GM12878 (cell line): ENCODE measurements around the gene XPNPEP3.

ENCODE experiments used
- BCLAF1 ChIP-seq: fragments of 450-650 bp; IDR thresholded peaks from 2 replicates; pipeline ENCODE4 v1.6.1; 2017; ENCODE audit warnings: antibody characterized with exemption, mild to moderate bottlenecking, moderate library complexity
- BHLHE40 ChIP-seq, 2 experiments: fragments of 450-650 bp in 1 of 2; IDR thresholded peaks; 2 replicates each; pipeline ENCODE4 v1.6.1; 2011 to 2017; ENCODE audit warnings: low read depth in 2 of 2, borderline replicate concordance in 1 of 2, improper control_type of control experiment in 1 of 2, low read length in 1 of 2, mild to moderate bottlenecking in 1 of 2
- CREB1 ChIP-seq: IDR thresholded peaks from 2 replicates; pipeline ENCODE4 v1.6.1; 2012; ENCODE audit warnings: low read depth, mild to moderate bottlenecking, inconsistent platforms
- EP300 ChIP-seq, 2 experiments: fragments of 150-350 bp in 1 of 2; IDR thresholded peaks; 2 replicates each; pipeline ENCODE4 v1.6.1; 2011 to 2012; ENCODE audit warnings: low read depth in 2 of 2, low read length in 2 of 2, borderline replicate concordance in 1 of 2, improper control_type of control experiment in 1 of 2, inconsistent platforms in 1 of 2; ENCODE audit not compliant: control insufficient read depth in 1 of 2
- KDM1A ChIP-seq: fragments of 200-600 bp; sonication (generic); IDR thresholded peaks from 2 replicates; pipeline ENCODE4 v1.6.1; 2016; ENCODE audit warnings: borderline replicate concordance
- MAX ChIP-seq: IDR thresholded peaks from 2 replicates; pipeline ENCODE4 v1.6.1; 2012; ENCODE audit warnings: low read depth, low read length, improper control_type of control experiment
- POLR2A ChIP-seq: IDR thresholded peaks from 2 replicates; pipeline ENCODE4 v1.6.1; 2011; ENCODE audit warnings: low read depth, mild to moderate bottlenecking, low read length
- SP1 ChIP-seq: IDR thresholded peaks from one replicate; pipeline ENCODE4 v1.6.1; 2011; ENCODE audit warnings: low read depth, low read length
- SREBF1 ChIP-seq: IDR thresholded peaks from 2 replicates; pipeline ENCODE4 v1.6.1; 2012; ENCODE audit warnings: mild to moderate bottlenecking, low read length
- TAF1 ChIP-seq: IDR thresholded peaks from 2 replicates; pipeline ENCODE4 v1.6.1; 2011; ENCODE audit warnings: mild to moderate bottlenecking, low read depth, low read length, borderline replicate concordance
- TCF12 ChIP-seq: IDR thresholded peaks from 2 replicates; pipeline ENCODE4 v1.6.1; 2011; ENCODE audit warnings: low read depth, mild to moderate bottlenecking, low read length
- YY1 ChIP-seq: IDR thresholded peaks from 2 replicates; pipeline ENCODE4 v1.6.1; 2011; ENCODE audit warnings: low read depth, mild to moderate bottlenecking, low read length
- TF ChIP-seq, protein P1 (sequence below): fragments of 450-650 bp; IDR thresholded peaks from 2 replicates; pipeline ENCODE4 v1.6.1; 2016; ENCODE audit warnings: mild to moderate bottlenecking

DNA sequence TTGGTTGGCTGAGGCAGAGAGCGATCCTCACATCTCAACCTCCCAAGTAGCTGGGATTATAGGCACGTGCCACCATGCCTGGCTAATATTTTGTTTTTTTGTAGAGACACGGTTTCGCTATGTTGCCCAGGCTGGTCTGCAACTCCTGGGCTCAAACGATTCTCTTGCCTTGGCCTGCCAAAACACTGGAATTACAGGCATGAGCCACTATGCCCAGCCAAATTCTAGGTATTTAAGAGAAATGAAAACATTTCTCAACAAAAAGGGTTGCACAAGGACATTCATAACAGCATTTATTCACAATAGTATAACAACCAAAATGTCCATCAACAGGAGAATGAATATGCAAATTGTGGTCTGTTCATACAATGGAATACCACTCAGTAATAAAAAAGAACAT is 62.5 kb downstream of the XPNPEP3 start:
- TF ChIP-seq SREBF1 (no peak), KDM1A (no peak), CREB1 (no peak), EP300 (IDR thresholded peaks at IDR 0.05; ENCODE audit: borderline replicate concordance in 1 of 2, control insufficient read depth in 1 of 2, low read depth in 2 of 2, low read length in 2 of 2) (no peak), MAX (no peak), YY1 (no peak), POLR2A (no peak), TCF12 (no peak), BCLAF1 (no peak), BHLHE40 (IDR thresholded peaks at IDR 0.05; ENCODE audit: borderline replicate concordance in 1 of 2, low read depth in 2 of 2, low read length in 1 of 2) (no peak), TAF1 (no peak), SP1 (no peak)
- TF ChIP-seq, protein P1, sequence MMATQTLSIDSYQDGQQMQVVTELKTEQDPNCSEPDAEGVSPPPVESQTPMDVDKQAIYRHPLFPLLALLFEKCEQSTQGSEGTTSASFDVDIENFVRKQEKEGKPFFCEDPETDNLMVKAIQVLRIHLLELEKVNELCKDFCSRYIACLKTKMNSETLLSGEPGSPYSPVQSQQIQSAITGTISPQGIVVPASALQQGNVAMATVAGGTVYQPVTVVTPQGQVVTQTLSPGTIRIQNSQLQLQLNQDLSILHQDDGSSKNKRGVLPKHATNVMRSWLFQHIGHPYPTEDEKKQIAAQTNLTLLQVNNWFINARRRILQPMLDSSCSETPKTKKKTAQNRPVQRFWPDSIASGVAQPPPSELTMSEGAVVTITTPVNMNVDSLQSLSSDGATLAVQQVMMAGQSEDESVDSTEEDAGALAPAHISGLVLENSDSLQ: no peak
